ENCODE data around the gene DOK6.

DNA sequence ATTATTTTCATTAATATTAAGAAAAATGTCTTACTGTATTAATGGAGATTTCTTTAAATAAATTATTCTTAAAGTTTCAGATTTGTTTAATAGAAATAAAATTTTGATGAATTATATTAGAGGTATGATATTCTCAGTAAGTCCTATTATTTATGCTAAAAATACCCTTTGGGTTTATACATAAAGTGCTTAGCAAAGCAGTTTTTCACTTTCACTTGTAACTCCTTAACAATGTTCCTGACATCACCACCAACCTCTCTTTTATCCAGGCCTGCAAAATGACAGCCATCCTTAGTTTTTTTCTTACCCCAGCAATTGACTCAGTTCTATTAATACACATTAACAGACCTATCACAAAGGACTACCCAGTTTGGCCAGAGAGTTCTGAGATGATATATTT is 376.6 kb downstream of the DOK6 start:
- TF ChIP-seq, protein P1, sequence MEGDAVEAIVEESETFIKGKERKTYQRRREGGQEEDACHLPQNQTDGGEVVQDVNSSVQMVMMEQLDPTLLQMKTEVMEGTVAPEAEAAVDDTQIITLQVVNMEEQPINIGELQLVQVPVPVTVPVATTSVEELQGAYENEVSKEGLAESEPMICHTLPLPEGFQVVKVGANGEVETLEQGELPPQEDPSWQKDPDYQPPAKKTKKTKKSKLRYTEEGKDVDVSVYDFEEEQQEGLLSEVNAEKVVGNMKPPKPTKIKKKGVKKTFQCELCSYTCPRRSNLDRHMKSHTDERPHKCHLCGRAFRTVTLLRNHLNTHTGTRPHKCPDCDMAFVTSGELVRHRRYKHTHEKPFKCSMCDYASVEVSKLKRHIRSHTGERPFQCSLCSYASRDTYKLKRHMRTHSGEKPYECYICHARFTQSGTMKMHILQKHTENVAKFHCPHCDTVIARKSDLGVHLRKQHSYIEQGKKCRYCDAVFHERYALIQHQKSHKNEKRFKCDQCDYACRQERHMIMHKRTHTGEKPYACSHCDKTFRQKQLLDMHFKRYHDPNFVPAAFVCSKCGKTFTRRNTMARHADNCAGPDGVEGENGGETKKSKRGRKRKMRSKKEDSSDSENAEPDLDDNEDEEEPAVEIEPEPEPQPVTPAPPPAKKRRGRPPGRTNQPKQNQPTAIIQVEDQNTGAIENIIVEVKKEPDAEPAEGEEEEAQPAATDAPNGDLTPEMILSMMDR (IDR thresholded peaks at IDR 0.05), result no peak
- no peak for TF ChIP-seq EP300 (IDR thresholded peaks at IDR 0.05)
